DOHH2 (cell line): Measurements from ENCODE around the gene ENOX1.

Source experiments
- H3F3A ChIP-seq: fragments of 200-600 bp; sonication (generic), shearing (Covaris generic); 2 replicates; pipeline ENCODE4 v1.6.0; 2016; ENCODE audit warnings: antibody characterized with exemption, mild to moderate bottlenecking; ENCODE audit not compliant: control insufficient read depth, insufficient read depth
- H3K27ac ChIP-seq: fragments of 200-600 bp; sonication (generic); 2 replicates; pipeline ENCODE4 v1.5.1; 2014; ENCODE audit warnings: low read depth, mild to moderate bottlenecking, low read length, moderate library complexity
- H3K27me3 ChIP-seq: fragments of 200-600 bp; sonication (generic); 2 replicates; pipeline ENCODE4 v1.6.1; 2014; ENCODE audit warnings: mild to moderate bottlenecking, low read length, mixed read lengths; ENCODE audit not compliant: control insufficient read depth
- H3K36me3 ChIP-seq: fragments of 200-600 bp; sonication (generic); 2 replicates; pipeline ENCODE4 v1.6.1; 2014; ENCODE audit warnings: mild to moderate bottlenecking, low read length, moderate library complexity, mixed read lengths; ENCODE audit not compliant: control insufficient read depth
- H3K4me1 ChIP-seq: fragments of 200-600 bp; sonication (generic); 2 replicates; pipeline ENCODE4 v1.6.1; 2014; ENCODE audit warnings: mild to moderate bottlenecking, low read length, mixed read lengths; ENCODE audit not compliant: control insufficient read depth
- H3K4me2 ChIP-seq: fragments of 200-600 bp; sonication (generic); 2 replicates; pipeline ENCODE4 v1.6.0; 2014; ENCODE audit warnings: mild to moderate bottlenecking, low read length, moderate library complexity
- H3K4me3 ChIP-seq: fragments of 200-600 bp; sonication (generic); 2 replicates; pipeline ENCODE4 v1.5.1; 2014; ENCODE audit warnings: mild to moderate bottlenecking, low read length, mixed read lengths
- H3K79me2 ChIP-seq: fragments of 200-600 bp; sonication (generic); 2 replicates; pipeline ENCODE4 v1.6.1; 2014; ENCODE audit warnings: mild to moderate bottlenecking, low read length, mixed read lengths; ENCODE audit not compliant: control insufficient read depth
- H3K9me2 ChIP-seq: fragments of 200-600 bp; sonication (generic); replicated peaks from 2 replicates; pipeline ENCODE4 v1.6.1; 2014; ENCODE audit warnings: mild to moderate bottlenecking, low read length, mixed read lengths; ENCODE audit not compliant: control insufficient read depth
- H3K9me3 ChIP-seq: fragments of 200-600 bp; sonication (generic); 2 replicates; pipeline ENCODE4 v1.6.1; 2014; ENCODE audit warnings: antibody characterized with exemption, low read length, mixed read lengths; ENCODE audit not compliant: control insufficient read depth, insufficient read depth
- H4K20me1 ChIP-seq: fragments of 200-600 bp; sonication (generic); 2 replicates; pipeline ENCODE4 v1.6.0; 2014; ENCODE audit warnings: low read depth, mild to moderate bottlenecking, antibody characterized with exemption, low read length, moderate library complexity; ENCODE audit not compliant: control insufficient read depth, insufficient read depth
- CTCF ChIP-seq: fragments of 200-600 bp; sonication (generic); IDR thresholded peaks from one replicate; pipeline ENCODE4 v1.5.1; 2014; ENCODE audit warnings: antibody characterized with exemption, mild to moderate bottlenecking, low read depth, low read length; ENCODE audit not compliant: poor library complexity, severe bottlenecking
- EZH2phosphoT487 ChIP-seq: fragments of 200-600 bp; sonication (generic); IDR thresholded peaks from 2 replicates; pipeline ENCODE4 v1.6.1; 2017; ENCODE audit warnings: borderline replicate concordance, mild to moderate bottlenecking, antibody characterized with exemption, low read length, moderate library complexity, mixed read lengths

The ENOX1 gene

GRCh38 chr13:43799191-43799590 lies 12.4 kb upstream of the ENOX1 start:
- Histone ChIP-seq H3K27ac (no peak overlapping the region), H3K4me2 (no peak overlapping the region), H3K79me2 (no peaks in the 10 kb centered on the region), H3K36me3 (no peaks in the 10 kb centered on the region), H3F3A (no peaks in the 10 kb centered on the region), H4K20me1 (no peaks in the 10 kb centered on the region), H3K9me3 (no peaks in the 10 kb centered on the region), H3K9me2 (no peaks in the 10 kb centered on the region), H3K4me3 (no peak overlapping the region), H3K27me3 (0 out of 2 replicates have a peak, but pooled peaks cover 3% of the 10 kb centered on the region), H3K4me1 (no peaks in the 10 kb centered on the region)
- TF ChIP-seq EZH2phosphoT487 (no peak), CTCF (no peak)

- no peak for TF ChIP-seq CTCF
- no peak for TF ChIP-seq EZH2phosphoT487
- Histone ChIP-seq H3K27ac (no peak overlapping the region), H3K9me2 (no peaks in the 10 kb centered on the region), H3K4me1 (no peaks in the 10 kb centered on the region), H4K20me1 (no peaks in the 10 kb centered on the region), H3K4me2 (no peak overlapping the region), H3F3A (no peaks in the 10 kb centered on the region), H3K79me2 (no peaks in the 10 kb centered on the region), H3K9me3 (no peaks in the 10 kb centered on the region), H3K36me3 (no peaks in the 10 kb centered on the region), H3K27me3 (0 out of 2 replicates have a peak, but pooled peaks cover 3% of the 10 kb centered on the region), H3K4me3 (no peak overlapping the region)
These were observed 11.1 kb upstream of the ENOX1 start for GRCh38 chr13:43797869-43798268.

- no peaks in the 10 kb centered on the region for H3K9me3 ChIP-seq
- no peaks in the 10 kb centered on the region for H3K36me3 ChIP-seq
- no peak overlapping the region for H3K4me2 ChIP-seq
These were observed 10.4 kb upstream of the ENOX1 start for GRCh38 chr13:43797159-43797558.

More at GRCh38 chr13:43797159-43797558, 10.4 kb upstream of the ENOX1 start:
- Histone ChIP-seq H3K9me2 (no peaks in the 10 kb centered on the region), H3K27me3 (0 out of 2 replicates have a peak, but pooled peaks cover 3% of the 10 kb centered on the region), H3K4me1 (no peaks in the 10 kb centered on the region), H3K27ac (no peak overlapping the region), H3F3A (no peaks in the 10 kb centered on the region), H3K4me3 (no peak overlapping the region), H4K20me1 (no peaks in the 10 kb centered on the region), H3K79me2 (no peaks in the 10 kb centered on the region)
- TF ChIP-seq CTCF (no peak), EZH2phosphoT487 (no peak)
